Measurements from ENCODE around the gene MADD. TPM values are rescaled to one million over a fixed set of nuclear protein-coding genes. Genes with fewer than 3 reads are reported as not detected.

The MADD gene
- polyA plus RNA-seq, 4 donors = 36.9 to 53.8 (median 39.4) TPM

DNA sequence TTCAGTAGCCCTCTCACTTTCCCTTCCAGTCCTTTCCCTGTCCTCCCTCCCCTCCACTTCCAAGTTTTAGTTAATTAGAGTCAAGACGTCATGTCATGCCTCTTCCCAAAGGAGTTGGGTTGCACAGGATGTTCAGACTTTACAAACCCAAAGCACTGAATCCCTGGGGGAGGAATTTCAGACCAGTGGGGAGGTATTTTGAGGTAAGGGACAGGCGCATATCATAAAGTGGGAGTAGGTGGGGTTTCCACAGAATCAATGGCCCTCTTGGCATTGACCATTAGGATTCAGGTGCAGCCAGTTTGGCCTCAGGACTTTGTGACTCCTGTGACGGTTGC lies 20.6 kb upstream of the MADD start:
- no peak for DNase-seq (ENCODE audit: low read depth in 4 of 4, low spot score in 3 of 4)

DNA sequence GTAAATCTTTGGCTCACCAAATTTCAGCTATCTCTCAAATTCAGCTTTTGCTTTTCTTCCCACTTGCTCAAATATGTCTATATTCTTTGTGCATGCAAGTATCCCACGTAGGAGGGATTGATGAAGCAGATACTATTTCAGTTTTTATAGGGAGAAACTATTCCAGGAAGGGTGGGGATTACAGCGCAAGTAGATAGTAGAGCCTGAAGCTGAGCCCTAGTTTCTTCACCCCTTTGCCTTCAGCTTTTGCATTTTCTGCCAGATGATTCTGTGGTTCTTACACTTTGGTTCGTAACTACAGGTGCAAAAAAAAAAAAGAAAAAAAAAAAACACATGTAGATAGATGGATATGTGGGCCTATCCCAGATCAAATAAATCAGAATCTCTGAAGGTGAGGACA lies 18.2 kb upstream of the MADD start:
- no peak for DNase-seq (ENCODE audit: low read depth in 4 of 4, low spot score in 3 of 4)

DNA sequence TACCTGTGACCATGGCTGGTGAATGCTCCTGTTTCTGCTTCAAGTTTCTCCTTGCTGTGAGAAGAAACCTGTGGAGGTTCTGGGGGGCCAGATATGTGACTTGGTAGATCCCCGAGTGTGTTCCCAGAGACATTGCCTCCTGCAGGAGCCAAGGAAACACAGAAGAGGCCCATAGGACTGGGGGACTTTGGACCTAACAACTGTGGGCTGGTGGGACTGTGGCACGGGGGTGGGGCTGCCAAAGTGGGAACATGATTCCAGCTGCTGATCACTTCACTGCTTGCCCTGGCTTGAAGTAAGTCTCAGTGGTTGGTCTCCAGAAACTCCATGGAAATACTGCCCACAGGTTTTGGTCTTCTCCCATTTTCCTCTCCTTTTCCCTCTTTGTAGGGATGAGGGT lies 16.3 kb upstream of the MADD start:
- no peak for DNase-seq (ENCODE audit: low read depth in 4 of 4, low spot score in 3 of 4)

DNA sequence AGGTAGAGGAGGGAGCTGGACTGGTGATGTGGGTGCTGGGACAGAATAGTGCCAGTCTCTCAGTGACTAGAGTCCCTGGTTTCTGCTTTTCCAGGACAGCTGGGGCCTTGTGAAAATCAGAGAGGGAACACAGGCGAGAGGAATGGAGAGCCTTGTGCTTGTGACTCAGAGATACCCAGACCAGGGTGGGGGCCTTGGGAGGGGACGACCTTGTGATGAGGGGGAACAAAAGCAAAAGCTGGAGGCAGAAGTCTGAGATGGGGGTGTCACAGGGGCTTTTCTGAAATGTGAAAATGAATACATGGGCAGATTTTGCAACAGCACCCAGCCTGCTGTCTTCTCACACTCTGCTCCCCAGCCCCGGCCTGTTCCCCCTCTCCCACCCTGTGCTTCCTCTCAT lies 15.5 kb upstream of the MADD start:
- DNase-seq (ENCODE audit: low read depth in 4 of 4, low spot score in 3 of 4) = no peak

DNA sequence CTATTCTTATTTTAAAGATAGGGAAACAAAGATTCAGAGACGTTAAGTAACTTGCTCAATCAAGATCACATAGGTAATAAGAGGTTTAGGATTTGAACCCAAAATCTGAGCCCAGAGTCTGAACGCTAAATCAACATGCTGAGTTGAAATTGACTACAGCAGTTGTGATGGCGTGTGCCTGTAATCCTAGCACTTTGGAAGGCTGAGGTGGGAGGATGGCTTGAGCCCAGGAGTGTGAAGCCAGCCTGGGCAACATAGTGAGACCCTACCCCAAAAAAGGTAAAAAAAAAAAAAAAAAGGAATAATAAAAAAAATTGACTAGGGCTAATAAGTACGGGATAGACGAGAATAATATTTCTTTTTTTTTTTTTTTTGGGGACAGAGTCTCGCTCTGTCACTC lies 13.6 kb upstream of the MADD start:
- no peak for DNase-seq (ENCODE audit: low read depth in 4 of 4, low spot score in 3 of 4)

DNA sequence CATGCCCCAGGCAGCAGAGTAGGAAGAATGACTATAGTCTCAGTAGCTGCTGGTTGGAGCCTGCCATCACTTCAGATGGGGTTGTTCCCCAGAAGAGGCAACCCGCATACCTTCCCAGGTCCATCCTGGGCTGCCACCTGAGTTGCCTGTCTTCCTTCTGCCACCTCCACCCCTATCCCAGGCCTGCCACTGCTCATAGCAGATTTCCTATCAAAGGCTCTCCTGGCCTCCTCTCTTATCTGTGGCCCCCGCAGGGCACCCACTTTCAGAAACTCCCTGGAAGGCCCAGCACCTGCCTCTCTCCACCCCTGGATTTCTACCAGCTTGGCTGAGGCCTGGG lies 12.8 kb upstream of the MADD start:
- no peak for DNase-seq (ENCODE audit: low read depth in 4 of 4, low spot score in 3 of 4)

DNA sequence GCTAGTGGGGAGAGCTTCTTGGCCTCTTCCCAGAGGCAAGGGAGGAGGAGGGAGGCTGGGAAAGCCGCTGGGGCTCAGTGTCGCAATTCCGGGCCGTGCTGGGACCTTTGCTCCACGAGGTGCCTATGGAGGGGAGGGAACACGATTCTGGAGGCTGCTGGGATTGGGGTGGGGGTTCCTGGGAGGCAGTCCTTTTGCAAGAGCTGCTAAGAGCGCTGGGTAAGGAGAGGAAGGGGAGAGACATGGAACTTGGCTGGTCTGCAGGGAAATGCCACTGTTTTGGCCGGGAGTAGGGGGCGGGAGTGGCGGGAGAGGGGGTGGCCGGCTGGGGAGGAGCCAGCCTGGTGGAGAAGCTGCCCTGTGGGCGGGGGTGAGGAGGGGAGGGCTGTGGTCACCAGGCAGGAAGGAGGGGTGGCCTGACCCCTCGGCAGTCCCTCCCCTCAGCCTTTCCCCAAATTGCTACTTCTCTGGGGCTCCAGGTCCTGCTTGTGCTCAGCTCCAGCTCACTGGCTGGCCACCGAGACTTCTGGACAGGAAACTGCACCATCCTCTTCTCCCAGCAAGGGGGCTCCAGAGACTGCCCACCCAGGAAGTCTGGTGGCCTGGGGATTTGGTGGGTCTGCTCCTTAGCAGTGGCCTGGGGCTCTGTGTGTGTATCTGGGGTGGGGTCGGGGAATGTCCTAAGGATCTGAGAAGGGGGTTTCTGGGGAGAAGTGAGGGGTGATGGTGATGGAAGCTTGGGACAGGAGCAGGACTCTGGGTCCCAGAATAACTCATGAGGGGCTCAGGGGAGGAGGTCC lies 12.2 kb upstream of the MADD start, which contains the start of gene NR1H3:
TSS of gene NR1H3 (plus strand) at position 480 of the 800 bp plus-strand sequence. CDS start 1,221 bp downstream, outside the sequence.
- DNase-seq (ENCODE audit: low read depth in 4 of 4, low spot score in 3 of 4) = peak in 2 of 4 donors; percentile 46 to 49

DNA sequence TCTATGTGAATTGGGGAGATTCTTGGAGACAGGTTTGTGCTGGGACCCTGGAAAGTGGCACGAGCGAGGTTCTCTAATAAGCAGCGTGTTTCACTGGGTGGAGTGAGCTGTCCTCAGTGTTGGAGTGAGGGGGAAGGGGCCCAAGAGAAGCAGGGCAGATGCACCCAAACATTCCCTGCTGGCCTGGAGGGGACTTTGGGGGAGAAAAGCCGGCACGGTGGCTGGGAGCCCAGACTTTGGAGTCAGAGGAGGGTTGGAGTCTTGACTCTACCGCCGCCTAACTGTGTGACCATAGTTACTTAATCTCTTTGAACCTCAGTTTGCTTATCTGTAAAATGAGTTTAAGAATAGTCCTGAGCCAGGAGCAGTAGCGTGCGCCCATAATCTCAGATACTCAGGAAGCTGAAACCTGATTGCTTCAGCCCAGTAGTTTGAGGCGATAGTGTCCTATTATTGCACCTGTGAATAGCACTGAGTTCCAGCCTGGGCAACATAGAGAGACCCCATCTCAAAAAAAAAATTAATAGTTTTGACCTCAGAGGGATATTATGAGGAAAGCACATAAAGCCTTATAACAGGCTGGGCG lies 11.5 kb upstream of the MADD start:
- no peak for DNase-seq (ENCODE audit: low read depth in 4 of 4, low spot score in 3 of 4)

DNA sequence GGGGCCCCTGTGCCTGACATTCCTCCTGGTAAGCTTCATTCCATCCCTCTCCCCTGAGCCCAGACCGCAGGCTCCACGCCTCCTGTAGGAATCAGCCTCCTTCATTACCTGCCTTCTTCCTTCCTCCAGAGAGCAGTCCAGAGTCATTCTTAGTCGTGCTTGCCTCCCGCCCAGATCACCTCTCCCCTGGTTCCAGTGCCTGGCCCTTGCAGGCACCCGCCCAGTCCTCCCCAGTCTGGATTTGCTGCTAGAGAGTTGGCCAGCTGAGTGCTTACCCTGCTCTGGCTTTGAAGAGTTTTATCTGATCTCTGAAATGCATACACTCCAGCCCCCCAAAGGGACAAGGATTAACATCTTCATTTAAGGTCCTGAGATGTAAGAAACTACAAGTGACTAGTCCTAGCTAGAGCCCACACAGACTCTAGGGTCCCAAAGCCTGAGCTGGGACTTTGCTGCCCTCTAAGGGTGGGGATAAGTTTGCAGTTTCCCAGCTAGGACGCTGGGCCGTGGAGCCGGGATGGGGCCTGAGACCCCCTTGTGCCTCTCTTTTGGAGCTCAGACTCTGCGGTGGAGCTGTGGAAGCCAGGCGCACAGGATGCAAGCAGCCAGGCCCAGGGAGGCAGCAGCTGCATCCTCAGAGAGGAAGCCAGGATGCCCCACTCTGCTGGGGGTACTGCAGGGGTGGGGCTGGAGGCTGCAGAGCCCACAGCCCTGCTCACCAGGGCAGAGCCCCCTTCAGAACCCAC lies 10.5 kb upstream of the MADD start:
- DNase-seq (ENCODE audit: low read depth in 4 of 4, low spot score in 3 of 4) = no peak

DNA sequence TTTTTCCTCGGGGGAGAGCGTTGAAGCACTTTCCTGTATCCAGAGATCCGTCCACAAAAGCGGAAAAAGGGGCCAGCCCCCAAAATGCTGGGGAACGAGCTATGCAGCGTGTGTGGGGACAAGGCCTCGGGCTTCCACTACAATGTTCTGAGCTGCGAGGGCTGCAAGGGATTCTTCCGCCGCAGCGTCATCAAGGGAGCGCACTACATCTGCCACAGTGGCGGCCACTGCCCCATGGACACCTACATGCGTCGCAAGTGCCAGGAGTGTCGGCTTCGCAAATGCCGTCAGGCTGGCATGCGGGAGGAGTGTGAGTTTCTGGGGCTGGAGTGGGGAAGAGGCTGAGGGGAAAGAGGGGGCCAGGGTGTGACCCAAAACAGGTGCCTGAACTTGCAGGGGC lies 9.6 kb upstream of the MADD start:
- no peak for DNase-seq (ENCODE audit: low read depth in 4 of 4, low spot score in 3 of 4)

DNA sequence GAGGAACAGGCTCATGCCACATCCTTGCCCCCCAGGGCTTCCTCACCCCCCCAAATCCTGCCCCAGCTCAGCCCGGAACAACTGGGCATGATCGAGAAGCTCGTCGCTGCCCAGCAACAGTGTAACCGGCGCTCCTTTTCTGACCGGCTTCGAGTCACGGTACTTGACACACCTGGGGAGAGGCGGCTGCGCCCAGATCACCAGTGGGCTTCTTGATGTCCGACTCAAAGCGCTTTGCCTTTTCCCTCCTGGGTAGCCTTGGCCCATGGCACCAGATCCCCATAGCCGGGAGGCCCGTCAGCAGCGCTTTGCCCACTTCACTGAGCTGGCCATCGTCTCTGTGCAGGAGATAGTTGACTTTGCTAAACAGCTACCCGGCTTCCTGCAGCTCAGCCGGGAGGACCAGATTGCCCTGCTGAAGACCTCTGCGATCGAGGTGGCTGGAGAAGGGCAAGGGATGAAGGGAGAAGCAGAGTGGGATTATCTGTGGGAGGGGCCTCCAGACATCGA lies 8.6 kb upstream of the MADD start:
- DNase-seq (ENCODE audit: low read depth in 4 of 4, low spot score in 3 of 4) = no peak

DNA sequence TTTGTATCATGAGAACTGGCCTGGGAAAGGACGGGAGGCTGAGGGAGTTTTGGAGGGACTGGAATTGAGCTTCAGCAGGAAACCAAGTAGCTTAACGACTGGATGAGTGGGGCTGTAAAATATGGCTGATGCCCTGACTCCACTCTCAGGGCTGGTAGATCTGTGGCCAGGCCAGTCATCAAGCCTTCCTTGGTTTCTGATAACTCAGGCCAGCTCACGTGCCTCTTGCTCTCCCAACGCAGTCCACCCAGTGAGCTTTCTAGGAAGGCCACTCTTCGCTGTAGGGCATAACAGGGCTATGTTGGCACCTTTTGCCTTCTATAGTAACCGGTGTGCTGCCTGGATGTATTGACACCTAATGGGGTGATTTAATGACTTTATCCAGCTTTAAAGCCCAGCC lies 5.8 kb upstream of the MADD start:
- DNase-seq (ENCODE audit: low read depth in 4 of 4, low spot score in 3 of 4) = no peak

DNA sequence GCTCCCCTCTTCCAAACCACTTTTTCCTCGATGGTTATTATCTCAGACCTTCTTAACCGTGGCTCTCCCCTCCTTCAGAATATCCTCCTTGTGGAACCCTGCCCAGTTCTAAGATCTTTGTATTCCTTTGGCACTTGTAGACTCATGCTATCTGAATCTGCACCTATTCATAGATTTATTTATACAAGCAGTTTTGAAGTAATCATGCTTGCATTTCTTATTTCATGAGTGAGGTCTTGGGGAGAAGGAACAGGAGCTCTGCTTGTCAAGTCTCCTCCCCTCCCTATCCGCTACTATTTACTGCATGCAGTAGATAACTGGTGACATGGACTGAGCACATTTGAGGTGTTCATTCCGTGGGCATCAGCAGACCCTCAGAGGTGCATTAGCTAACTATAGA lies 5.4 kb upstream of the MADD start:
- no peak for DNase-seq (ENCODE audit: low read depth in 4 of 4, low spot score in 3 of 4)

DNA sequence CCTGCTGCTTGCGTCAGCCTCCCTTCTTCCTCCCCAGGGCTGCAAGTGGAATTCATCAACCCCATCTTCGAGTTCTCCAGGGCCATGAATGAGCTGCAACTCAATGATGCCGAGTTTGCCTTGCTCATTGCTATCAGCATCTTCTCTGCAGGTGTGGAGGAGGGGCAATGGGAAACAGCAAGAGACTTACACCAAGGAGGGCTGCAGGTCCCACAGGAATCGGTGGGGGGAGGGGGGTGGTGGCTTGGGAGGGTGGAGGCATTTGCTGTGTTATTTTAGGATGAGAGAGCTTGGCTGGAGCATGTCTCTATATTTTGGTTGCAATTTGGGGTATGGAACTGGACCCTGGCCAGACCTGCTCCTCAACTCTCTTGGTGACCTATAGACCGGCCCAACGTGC lies 2.1 kb upstream of the MADD start:
- no peak for DNase-seq (ENCODE audit: low read depth in 4 of 4, low spot score in 3 of 4)

DNA sequence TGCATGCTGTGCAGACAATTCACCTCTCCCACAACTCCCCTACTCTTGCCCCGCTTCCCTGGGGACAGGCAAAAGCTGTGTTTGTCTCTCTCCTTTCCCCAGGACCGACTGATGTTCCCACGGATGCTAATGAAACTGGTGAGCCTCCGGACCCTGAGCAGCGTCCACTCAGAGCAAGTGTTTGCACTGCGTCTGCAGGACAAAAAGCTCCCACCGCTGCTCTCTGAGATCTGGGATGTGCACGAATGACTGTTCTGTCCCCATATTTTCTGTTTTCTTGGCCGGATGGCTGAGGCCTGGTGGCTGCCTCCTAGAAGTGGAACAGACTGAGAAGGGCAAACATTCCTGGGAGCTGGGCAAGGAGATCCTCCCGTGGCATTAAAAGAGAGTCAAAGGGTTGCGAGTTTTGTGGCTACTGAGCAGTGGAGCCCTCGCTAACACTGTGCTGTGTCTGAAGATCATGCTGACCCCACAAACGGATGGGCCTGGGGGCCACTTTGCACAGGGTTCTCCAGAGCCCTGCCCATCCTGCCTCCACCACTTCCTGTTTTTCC lies 1.4 kb upstream of the MADD start:
- no peak for DNase-seq (ENCODE audit: low read depth in 4 of 4, low spot score in 3 of 4)

DNA sequence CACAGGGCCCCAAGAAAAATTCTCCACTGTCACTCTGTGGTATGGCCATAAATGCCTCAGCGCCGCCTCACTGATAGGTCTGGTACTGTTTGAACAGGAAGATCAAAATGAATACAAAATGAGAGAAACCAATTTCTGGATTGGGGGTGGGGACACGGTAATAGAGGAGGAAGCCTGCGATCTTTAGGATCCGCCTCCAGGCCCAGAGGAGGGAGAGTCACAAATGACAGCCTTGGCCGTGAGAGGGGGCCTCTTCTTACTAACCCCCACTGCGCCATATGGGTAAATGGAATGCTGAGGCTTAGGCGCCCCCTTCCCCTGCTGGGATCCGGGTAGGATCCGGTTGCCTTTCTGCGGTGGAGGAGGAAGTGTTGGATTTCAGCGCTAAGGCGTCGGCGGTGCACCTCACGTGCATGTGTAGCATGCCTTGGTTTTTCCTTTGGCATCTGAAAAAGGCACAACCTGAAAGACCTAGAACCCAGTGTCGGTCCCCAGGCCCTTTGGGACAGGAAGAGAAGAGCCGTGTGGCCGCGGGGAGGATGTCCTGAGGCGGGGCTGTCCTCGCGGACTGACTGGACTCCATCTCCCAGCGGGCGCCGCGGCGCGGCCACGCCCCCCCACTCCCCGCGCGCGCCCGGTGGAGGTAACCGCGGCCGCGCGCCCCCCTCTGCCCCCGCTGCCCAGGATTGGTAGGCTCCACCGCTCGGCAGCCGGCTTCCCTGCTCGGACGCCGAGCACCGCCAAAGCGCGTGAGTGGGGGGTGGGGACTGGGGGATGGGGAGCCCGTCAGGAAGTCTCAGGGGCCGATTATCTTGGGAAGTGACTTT lies 718 bp upstream of the MADD start:
- peak; percentile 66 to 81 (median 74) for DNase-seq (ENCODE audit: low read depth in 4 of 4, low spot score in 3 of 4)

DNA sequence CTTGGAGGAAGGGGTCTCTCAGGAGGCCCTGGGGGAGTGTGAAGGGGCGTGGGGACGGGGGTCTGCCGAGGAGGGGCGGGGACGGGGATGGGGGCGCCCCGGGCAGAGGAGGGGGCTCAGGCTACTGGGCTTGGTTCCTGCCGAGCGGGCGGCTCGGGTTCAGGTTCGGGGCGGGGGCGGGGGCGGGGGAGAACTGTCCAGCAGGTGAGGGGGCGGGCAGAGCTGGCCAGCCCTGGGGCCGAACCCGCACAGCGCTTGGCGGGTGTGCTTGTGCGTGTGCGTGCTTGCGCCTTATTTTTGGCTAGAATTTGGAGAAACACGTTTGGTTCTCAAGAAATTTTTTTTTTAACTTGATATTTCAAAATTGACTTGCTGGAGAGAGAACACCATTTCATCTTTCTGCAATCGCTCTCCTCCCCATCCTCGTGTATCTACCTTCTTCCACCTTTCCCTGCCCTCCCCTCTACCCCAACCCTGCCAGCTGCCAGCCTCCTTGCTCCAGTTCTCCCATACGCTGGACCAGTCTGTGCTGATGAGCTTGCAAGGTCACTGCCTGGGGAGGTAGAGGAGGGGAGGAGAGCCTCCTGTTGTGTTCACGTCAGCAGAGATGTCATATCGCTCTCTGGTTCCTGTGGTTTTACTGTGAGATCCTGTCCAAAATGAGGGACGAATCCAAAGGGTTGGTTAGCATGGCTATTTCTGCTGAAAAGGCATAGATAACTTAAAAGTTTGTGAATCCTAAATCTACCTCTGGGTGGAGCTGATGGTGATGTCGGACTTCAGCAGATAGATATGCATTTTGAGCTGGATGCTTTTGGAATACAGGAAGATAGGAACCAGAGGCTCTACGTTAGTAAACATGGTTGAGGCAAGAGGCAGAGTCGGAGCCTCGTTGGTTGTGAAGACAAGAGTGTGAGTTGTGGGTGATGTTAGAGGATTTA lies 668 bp downstream of the MADD start:
- no peak for DNase-seq (ENCODE audit: low read depth in 4 of 4, low spot score in 3 of 4)

DNA sequence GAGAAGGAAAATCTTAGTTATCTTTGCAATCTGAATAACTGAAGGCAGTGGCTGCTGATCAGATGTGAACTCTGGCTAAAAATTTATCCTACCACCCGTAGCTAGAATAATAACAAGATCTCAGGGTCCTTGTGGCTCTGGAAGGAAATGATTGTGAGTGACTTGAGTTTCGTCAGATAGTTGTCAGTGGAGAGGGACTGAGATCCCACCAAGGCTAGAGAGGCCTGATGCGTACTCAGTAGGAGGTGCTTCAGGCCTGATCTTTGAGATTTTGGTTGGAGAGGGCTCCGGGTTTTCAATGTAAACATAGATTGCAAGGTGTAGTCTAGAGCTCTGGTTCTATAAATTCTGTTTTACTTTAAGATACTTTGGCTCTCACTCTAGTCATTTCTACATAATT lies 1.4 kb downstream of the MADD start:
- DNase-seq (ENCODE audit: low read depth in 4 of 4, low spot score in 3 of 4) = no peak

DNA sequence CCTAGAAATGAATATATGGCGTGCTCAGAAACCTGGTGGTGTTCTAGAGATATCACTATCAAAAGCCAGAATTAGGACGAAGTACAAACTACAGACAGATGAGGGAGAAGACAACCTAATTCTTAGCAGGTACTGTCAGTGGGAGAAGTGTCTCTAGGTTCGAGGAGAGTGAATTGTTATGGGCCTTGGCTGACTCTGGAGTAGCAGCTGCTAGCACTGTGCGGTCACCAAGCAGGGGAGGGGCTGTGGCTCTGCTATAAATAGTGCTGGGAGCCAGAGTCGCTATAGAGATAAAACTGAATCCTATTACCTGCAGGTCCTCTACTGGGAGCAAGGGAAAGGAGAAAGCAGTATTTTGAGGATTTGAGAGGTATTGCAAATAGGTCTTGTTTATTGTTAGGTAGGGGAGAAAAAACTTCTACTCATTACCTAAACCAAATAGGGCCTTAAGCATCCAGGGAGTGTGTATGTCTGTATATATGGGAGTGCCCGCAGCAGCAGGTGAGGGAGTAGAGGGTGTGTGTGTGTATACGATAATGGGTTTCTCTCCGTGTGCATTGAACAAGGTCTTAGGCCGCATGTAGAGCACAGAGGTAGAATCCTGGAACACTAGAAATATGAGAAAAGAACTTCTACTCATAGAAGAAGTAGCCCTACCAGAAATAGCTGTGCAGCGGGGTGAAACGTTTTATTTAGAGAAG lies 2.2 kb downstream of the MADD start:
- no peak for DNase-seq (ENCODE audit: low read depth in 4 of 4, low spot score in 3 of 4)
